ENCODE measurements around the gene PNLDC1.

PNLDC1 gene

DNA sequence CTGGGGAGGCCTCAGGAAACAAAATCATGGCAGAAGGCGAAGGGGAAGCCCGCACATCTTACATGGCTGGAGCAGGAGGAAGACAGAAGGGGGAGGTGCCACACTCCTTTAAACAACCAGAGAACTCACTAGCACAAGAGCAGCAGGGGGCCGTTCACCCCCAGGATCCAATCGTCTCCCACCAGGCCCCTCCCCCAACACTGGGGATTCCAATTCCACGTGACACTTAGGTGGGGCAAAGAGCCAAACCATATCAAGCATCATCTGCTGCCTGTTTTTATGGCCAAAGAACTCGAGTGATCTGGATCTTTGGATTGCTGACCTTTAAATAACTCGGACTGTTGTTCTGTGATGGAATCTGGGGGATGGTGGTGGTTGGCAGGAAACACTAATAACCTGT lies 28.0 kb downstream of the PNLDC1 start:
- WGBS (ENCODE audit: extremely low coverage, insufficient coverage, insufficient read length), result no CpG with 5 or more reads among the region's 7 CpGs
- H3K14ac ChIP-seq (ENCODE audit: low read length), result no peak overlapping the region
- no peak overlapping the region for H2BK5ac ChIP-seq (ENCODE audit: low read depth, low read length, poor library complexity)

DNA sequence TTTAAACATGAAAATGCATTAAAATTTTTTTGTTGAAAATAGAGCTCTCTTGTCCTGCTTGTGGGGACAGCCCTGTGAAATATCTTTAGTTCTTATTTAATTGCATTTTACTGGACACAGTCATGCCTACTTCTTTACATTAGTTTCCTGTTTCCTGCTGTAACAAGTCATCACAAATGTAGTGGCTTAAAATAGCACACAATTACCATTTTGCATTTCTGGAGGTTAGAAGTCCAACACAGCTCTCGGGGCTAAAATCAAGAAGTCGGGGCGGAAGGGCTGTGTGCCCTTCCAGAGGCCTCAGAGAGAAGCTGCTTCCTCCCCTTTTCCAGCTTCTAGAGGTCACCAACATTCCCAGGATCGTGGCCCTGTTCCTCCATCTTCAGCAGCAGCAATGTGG lies 29.4 kb downstream of the PNLDC1 start:
- Histone ChIP-seq H3K14ac (ENCODE audit: low read length) (no peak overlapping the region), H3K27ac (ENCODE audit: low read depth, low read length) (no peak overlapping the region), H3K23ac (ENCODE audit: low read length) (no peak overlapping the region), H3K79me2 (ENCODE audit: control insufficient read depth, insufficient read depth, low read length, poor library complexity) (no peaks in the 10 kb centered on the region), H3K4me2 (ENCODE audit: low read length) (no peak overlapping the region), H3K18ac (ENCODE audit: low read length) (no peak overlapping the region), H3K79me1 (ENCODE audit: low read length) (no peaks in the 10 kb centered on the region), H3K9ac (ENCODE audit: low read length) (no peak overlapping the region), H2BK12ac (ENCODE audit: low read length) (no peak overlapping the region), H2AFZ (ENCODE audit: insufficient read depth, low read length, poor library complexity) (no peak overlapping the region), H3K36me3 (ENCODE audit: control insufficient read depth in 1 of 2, insufficient read depth in 2 of 2, low read length in 2 of 2) (no peaks in the 10 kb centered on the region), H3K4me1 (ENCODE audit: control insufficient read depth in 1 of 2, insufficient read depth in 2 of 2, low read length in 2 of 2) (peaks cover 0 to 2% of the 10 kb centered on the region in 2 experiments), H2AK5ac (ENCODE audit: low read length) (no peak overlapping the region), H4K8ac (ENCODE audit: low read depth, low read length) (no peak overlapping the region), H2BK5ac (ENCODE audit: low read depth, low read length, poor library complexity) (no peak overlapping the region), H3K9me3 (ENCODE audit: insufficient read depth, low read depth, low read length) (no peaks in the 10 kb centered on the region), H3K4ac (ENCODE audit: low read depth, low read length) (no peak overlapping the region), H4K12ac (ENCODE audit: low read depth, low read length) (no peak overlapping the region), H4K91ac (ENCODE audit: low read depth, low read length) (no peak overlapping the region), H2BK120ac (ENCODE audit: insufficient read depth, low read length, poor library complexity) (no peak overlapping the region), H3K4me3 (ENCODE audit: low read depth, low read length) (no peak overlapping the region), H3K27me3 (ENCODE audit: insufficient read depth, low read length) (no peaks in the 10 kb centered on the region)
- whole genome bisulfite sequencing (ENCODE audit: extremely low coverage, insufficient coverage, insufficient read length), result no CpG with 5 or more reads among the region's 4 CpGs
- DNase-seq, result no peak

More for the DNA sequence above, 28.0 kb downstream of the PNLDC1 start:
- Histone ChIP-seq H2AK5ac (ENCODE audit: low read length) (no peak overlapping the region), H3K36me3 (ENCODE audit: control insufficient read depth in 1 of 2, insufficient read depth in 2 of 2, low read length in 2 of 2) (no peaks in the 10 kb centered on the region), H3K79me2 (ENCODE audit: control insufficient read depth, insufficient read depth, low read length, poor library complexity) (no peaks in the 10 kb centered on the region), H3K4me3 (ENCODE audit: low read depth, low read length) (no peak overlapping the region), H2AFZ (ENCODE audit: insufficient read depth, low read length, poor library complexity) (no peak overlapping the region), H3K18ac (ENCODE audit: low read length) (no peak overlapping the region), H3K79me1 (ENCODE audit: low read length) (no peaks in the 10 kb centered on the region), H3K9me3 (ENCODE audit: insufficient read depth, low read depth, low read length) (no peaks in the 10 kb centered on the region), H3K9ac (ENCODE audit: low read length) (no peak overlapping the region), H2BK120ac (ENCODE audit: insufficient read depth, low read length, poor library complexity) (no peak overlapping the region), H3K4ac (ENCODE audit: low read depth, low read length) (no peak overlapping the region), H4K12ac (ENCODE audit: low read depth, low read length) (no peak overlapping the region), H2BK12ac (ENCODE audit: low read length) (no peak overlapping the region), H3K27ac (ENCODE audit: low read depth, low read length) (no peak overlapping the region), H4K91ac (ENCODE audit: low read depth, low read length) (no peak overlapping the region), H3K27me3 (ENCODE audit: insufficient read depth, low read length) (no peaks in the 10 kb centered on the region), H3K4me1 (ENCODE audit: control insufficient read depth in 1 of 2, insufficient read depth in 2 of 2, low read length in 2 of 2) (peaks cover 0 to 2% of the 10 kb centered on the region in 2 experiments), H3K4me2 (ENCODE audit: low read length) (no peak overlapping the region), H3K23ac (ENCODE audit: low read length) (no peak overlapping the region), H4K8ac (ENCODE audit: low read depth, low read length) (no peak overlapping the region)
- no peak for DNase-seq

DNA sequence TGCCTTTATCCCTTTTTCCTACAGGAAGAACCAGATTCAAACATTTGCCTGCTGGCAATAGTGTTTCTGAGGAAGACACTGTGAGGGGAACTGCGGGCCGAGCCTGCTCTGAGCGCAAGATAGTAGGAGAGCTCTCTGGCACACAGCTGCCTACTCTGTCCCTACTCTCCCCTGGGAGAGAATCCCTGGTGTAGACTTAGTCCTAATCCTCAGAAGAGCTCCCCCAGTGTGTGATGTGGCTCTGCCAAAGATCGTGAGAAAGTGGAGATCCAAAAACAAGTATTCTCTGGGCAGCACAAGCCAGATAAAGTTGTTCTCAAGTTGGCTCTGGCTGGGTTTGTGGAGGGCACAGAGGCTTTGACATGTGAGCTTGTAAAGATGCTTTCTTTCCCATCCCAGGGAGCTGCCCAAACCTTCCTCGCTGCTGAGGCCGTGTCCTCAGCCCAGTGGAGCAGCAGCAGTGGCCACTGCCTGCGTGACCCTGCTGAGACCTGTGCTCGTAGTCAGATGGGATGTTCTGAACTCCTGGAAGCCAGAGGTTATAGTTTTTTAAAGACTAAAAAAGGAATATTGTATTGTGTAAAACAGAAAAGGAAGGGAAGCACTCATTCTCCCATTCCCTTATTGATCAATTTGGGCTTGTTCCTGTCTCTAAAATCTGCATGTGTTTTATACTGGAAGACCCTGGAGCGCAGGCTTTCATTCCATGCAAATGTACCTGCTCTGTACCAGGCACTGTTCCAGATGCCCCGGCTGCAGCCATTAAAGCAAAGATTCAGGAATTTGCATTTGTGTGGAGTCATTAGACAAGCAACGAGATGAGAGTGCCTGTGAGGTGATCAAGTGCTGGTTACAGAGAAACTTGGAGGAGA lies 30.7 kb downstream of the PNLDC1 start:
- H3K9ac ChIP-seq (ENCODE audit: low read length), result no peak overlapping the region
- H4K91ac ChIP-seq (ENCODE audit: low read depth, low read length), result no peak overlapping the region
- H3K27ac ChIP-seq (ENCODE audit: low read depth, low read length), result no peak overlapping the region
- H3K4ac ChIP-seq (ENCODE audit: low read depth, low read length), result no peak overlapping the region
- no peak overlapping the region for H2AFZ ChIP-seq (ENCODE audit: insufficient read depth, low read length, poor library complexity)
- no peak overlapping the region for H2BK120ac ChIP-seq (ENCODE audit: insufficient read depth, low read length, poor library complexity)
- no peaks in the 10 kb centered on the region for H3K9me3 ChIP-seq (ENCODE audit: insufficient read depth, low read depth, low read length)
- no peak overlapping the region for H3K4me3 ChIP-seq (ENCODE audit: low read depth, low read length)
- no peaks in the 10 kb centered on the region for H3K79me1 ChIP-seq (ENCODE audit: low read length)
- H3K79me2 ChIP-seq (ENCODE audit: control insufficient read depth, insufficient read depth, low read length, poor library complexity), result no peaks in the 10 kb centered on the region
- H4K12ac ChIP-seq (ENCODE audit: low read depth, low read length), result no peak overlapping the region
- no peak for DNase-seq
- H2BK5ac ChIP-seq (ENCODE audit: low read depth, low read length, poor library complexity), result no peak overlapping the region
- H3K36me3 ChIP-seq (ENCODE audit: control insufficient read depth in 1 of 2, insufficient read depth in 2 of 2, low read length in 2 of 2), result no peaks in the 10 kb centered on the region
- WGBS (ENCODE audit: extremely low coverage, insufficient coverage, insufficient read length), result no CpG with 5 or more reads among the region's 11 CpGs
- no peaks in the 10 kb centered on the region for H3K27me3 ChIP-seq (ENCODE audit: insufficient read depth, low read length)
- H3K18ac ChIP-seq (ENCODE audit: low read length), result no peak overlapping the region
- no peak overlapping the region for H4K8ac ChIP-seq (ENCODE audit: low read depth, low read length)
- H3K14ac ChIP-seq (ENCODE audit: low read length), result no peak overlapping the region
- H2AK5ac ChIP-seq (ENCODE audit: low read length), result no peak overlapping the region
- H2BK12ac ChIP-seq (ENCODE audit: low read length), result no peak overlapping the region
- H3K23ac ChIP-seq (ENCODE audit: low read length), result no peak overlapping the region
- peaks cover 0 to 2% of the 10 kb centered on the region in 2 experiments for H3K4me1 ChIP-seq (ENCODE audit: control insufficient read depth in 1 of 2, insufficient read depth in 2 of 2, low read length in 2 of 2)
- no peak overlapping the region for H3K4me2 ChIP-seq (ENCODE audit: low read length)

DNA sequence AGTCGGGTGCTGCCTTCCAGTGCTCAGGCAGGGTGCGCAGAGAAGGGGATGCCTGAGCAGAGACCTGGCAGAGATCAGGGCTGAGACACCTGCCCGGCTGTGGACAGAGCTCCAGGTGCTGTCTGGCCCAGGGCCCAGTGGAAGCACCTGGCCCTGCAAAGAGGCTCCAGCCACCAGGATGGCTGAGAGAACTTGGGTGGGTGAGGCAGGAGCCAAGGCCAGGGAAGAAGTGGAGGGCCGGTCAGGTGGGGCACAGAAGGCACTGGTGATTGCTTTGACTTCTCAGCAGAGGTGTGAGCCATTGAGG lies 31.2 kb downstream of the PNLDC1 start:
- Histone ChIP-seq H3K9me3 (ENCODE audit: insufficient read depth, low read depth, low read length) (no peaks in the 10 kb centered on the region), H4K91ac (ENCODE audit: low read depth, low read length) (no peak overlapping the region), H2BK120ac (ENCODE audit: insufficient read depth, low read length, poor library complexity) (no peak overlapping the region), H3K4me3 (ENCODE audit: low read depth, low read length) (no peak overlapping the region), H2AFZ (ENCODE audit: insufficient read depth, low read length, poor library complexity) (no peak overlapping the region), H3K27ac (ENCODE audit: low read depth, low read length) (no peak overlapping the region), H3K18ac (ENCODE audit: low read length) (no peak overlapping the region), H3K4me1 (ENCODE audit: control insufficient read depth in 1 of 2, insufficient read depth in 2 of 2, low read length in 2 of 2) (peaks cover 0 to 2% of the 10 kb centered on the region in 2 experiments), H3K79me2 (ENCODE audit: control insufficient read depth, insufficient read depth, low read length, poor library complexity) (no peaks in the 10 kb centered on the region), H3K9ac (ENCODE audit: low read length) (no peak overlapping the region), H4K12ac (ENCODE audit: low read depth, low read length) (no peak overlapping the region), H3K4ac (ENCODE audit: low read depth, low read length) (no peak overlapping the region), H3K4me2 (ENCODE audit: low read length) (no peak overlapping the region), H3K23ac (ENCODE audit: low read length) (no peak overlapping the region), H3K79me1 (ENCODE audit: low read length) (no peaks in the 10 kb centered on the region), H2AK5ac (ENCODE audit: low read length) (no peak overlapping the region), H3K36me3 (ENCODE audit: control insufficient read depth in 1 of 2, insufficient read depth in 2 of 2, low read length in 2 of 2) (no peaks in the 10 kb centered on the region), H2BK12ac (ENCODE audit: low read length) (no peak overlapping the region), H2BK5ac (ENCODE audit: low read depth, low read length, poor library complexity) (no peak overlapping the region), H3K14ac (ENCODE audit: low read length) (no peak overlapping the region), H4K8ac (ENCODE audit: low read depth, low read length) (no peak overlapping the region), H3K27me3 (ENCODE audit: insufficient read depth, low read length) (no peaks in the 10 kb centered on the region)
- WGBS (ENCODE audit: extremely low coverage, insufficient coverage, insufficient read length), result no CpG with 5 or more reads among the region's 4 CpGs
- DNase-seq, result no peak
